ENCODE measurements around the gene IER5L. TPM values are rescaled to one million over a fixed set of nuclear protein-coding genes. Genes with fewer than 3 reads are reported as not detected.

IER5L gene
- total and polyA plus RNA-seq, 9 of the 15 experiments (the other 6 are each of a cell fraction or from before 2014, with no cell fraction given): 0.14 to 11.9 (median 0.52) TPM

DNA sequence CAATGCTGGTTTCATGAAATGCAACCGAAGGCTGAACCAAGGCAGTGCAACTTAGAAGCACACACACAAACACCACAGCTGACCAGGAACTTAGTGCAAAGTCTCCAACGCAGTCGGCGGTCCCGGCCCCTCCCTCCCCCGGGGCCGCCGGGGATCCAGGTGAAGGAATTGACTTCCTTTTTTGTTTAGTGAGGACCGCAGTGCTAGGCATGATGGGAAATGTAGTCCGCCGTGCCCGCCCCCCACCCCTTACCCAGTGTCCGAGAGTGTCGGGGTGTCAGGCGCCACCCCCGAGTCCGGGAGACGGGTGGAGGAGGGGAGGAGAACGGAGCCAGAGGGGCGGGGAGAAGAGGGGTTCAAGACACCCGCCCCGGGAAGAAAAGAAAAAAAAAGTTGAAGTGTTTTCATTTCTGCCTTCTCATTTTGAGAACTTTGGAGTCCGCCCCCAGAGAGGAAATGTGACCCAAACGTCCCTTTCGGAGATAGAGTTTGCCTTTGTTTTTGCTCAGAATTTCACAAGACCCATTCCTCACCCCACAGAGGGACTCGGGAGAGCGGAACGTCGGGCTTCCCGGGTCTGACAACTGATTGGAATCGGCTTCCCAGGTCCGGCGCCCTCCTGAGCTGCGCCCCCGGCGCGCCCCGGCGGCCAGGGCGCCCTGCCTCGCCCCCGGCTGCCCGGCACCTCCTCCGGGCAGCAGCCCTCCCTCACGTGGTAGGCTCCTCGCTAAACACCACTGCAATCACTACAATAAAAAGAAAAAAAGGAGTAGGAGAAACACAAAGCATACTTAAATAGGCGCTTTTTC, 2.0 kb downstream of the IER5L start (continued):
- TF ChIP-seq MGA (IDR thresholded peaks at IDR 0.05) (no peak), KAT2B (IDR thresholded peaks at IDR 0.05; ENCODE audit: low read depth, low read length) (no peak), ZC3H11A (IDR thresholded peaks at IDR 0.05; ENCODE audit: low read depth, low read length) (no peak), JUN (IDR thresholded peaks at IDR 0.05; ENCODE audit: borderline replicate concordance, low read depth, low read length) (no peak), JUN (CRISPR knock-in tag; IDR thresholded peaks at IDR 0.05; ENCODE audit: borderline replicate concordance) (no peak), ZNF12 (CRISPR knock-in tag; IDR thresholded peaks at IDR 0.05) (no peak), NFIC (IDR thresholded peaks at IDR 0.05) (no peak; the same call in 1 of the 2 replicates), HNRNPLL (IDR thresholded peaks at IDR 0.05; ENCODE audit: low read depth, low read length, poor library complexity, severe bottlenecking) (no peak), USF2 (CRISPR knock-in tag; IDR thresholded peaks at IDR 0.05) (peak; percentile 54), ZKSCAN1 (IDR thresholded peaks at IDR 0.05; ENCODE audit: low read depth, low read length) (no peak), TCFL5 (CRISPR knock-in tag; conservative IDR thresholded peaks at IDR 0.05) (no peak)
- TF ChIP-seq, protein P1, sequence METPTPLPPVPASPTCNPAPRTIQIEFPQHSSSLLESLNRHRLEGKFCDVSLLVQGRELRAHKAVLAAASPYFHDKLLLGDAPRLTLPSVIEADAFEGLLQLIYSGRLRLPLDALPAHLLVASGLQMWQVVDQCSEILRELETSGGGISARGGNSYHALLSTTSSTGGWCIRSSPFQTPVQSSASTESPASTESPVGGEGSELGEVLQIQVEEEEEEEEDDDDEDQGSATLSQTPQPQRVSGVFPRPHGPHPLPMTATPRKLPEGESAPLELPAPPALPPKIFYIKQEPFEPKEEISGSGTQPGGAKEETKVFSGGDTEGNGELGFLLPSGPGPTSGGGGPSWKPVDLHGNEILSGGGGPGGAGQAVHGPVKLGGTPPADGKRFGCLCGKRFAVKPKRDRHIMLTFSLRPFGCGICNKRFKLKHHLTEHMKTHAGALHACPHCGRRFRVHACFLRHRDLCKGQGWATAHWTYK (CRISPR knock-in tag; IDR thresholded peaks at IDR 0.05): no peak

Data from K562 (cell line).